Lower lobe of right lung (tissue), 2 donors: ENCODE data around the gene SLC17A1. TPM values are rescaled to one million over a fixed set of nuclear protein-coding genes. Genes with fewer than 3 reads are reported as not detected.

ENCODE experiments used
- ATAC-seq, 2 donors: fragments of 200-7000 bp; cut with Tn5 transposase; one replicate each; pipeline ENCODE4 v1.9.1; 2020 to 2022; ENCODE audit warnings: mild to moderate bottlenecking in 2 of 2, moderate library complexity in 2 of 2
- DNase-seq: peaks from one replicate; pipeline ENCODE4 v3.0.0-alpha.2; 2020
- H3K27ac ChIP-seq: fragments of 200-600 bp; one replicate; pipeline ENCODE4 v1.8.0; 2022
- H3K27me3 ChIP-seq: fragments of 200-600 bp; one replicate; pipeline ENCODE4 v1.8.0; 2022; ENCODE audit warnings: low read depth
- H3K36me3 ChIP-seq: fragments of 200-600 bp; one replicate; pipeline ENCODE4 v1.8.0; 2022; ENCODE audit warnings: mild to moderate bottlenecking
- H3K4me1 ChIP-seq: fragments of 200-600 bp; one replicate; pipeline ENCODE4 v1.8.0; 2022
- H3K4me3 ChIP-seq: fragments of 200-600 bp; one replicate; pipeline ENCODE4 v1.8.0; 2022; ENCODE audit warnings: mild to moderate bottlenecking
- H3K9me3 ChIP-seq: fragments of 200-600 bp; one replicate; pipeline ENCODE4 v1.8.0; 2022
- CTCF ChIP-seq: fragments of 200-600 bp; IDR thresholded peaks from one replicate; pipeline ENCODE4 v1.8.0; 2022; ENCODE audit warnings: antibody characterized with exemption, mild to moderate bottlenecking
- intact Hi-C: fragments of 100-400 bp; cut with DNase I; formaldehyde crosslinking; loops from one replicate; pipeline ENCODE4 v1.11.0; 2022
- total RNA-seq: library from RNA; stranded (reverse); fragmentation: NEBNext Ultra II Directional; extraction: Animal tissue kit (Norgen Biotek cat#: 25700); gene quantifications from one replicate; pipeline ENCODE4 v1.2.1, GENCODE V29; 2021
- donor health status: DM: no; HTN: yes; CAD: no; lungs with severe emphysema.

The SLC17A1 gene
- total RNA-seq, 1 donor from 2014 or later: not detected

GRCh38 chr6:25874822-25875562 lies 43.1 kb upstream of the SLC17A1 start:
- TF ChIP-seq CTCF: no peak
- DNase-seq (no peak), ATAC-seq (no peak)
- Histone ChIP-seq H3K4me3 (no peak overlapping the region), H3K4me1 (no peaks in the 10 kb centered on the region), H3K9me3 (no peaks in the 10 kb centered on the region), H3K27me3 (no peaks in the 10 kb centered on the region), H3K36me3 (no peaks in the 10 kb centered on the region), H3K27ac (no peak overlapping the region)
- intact Hi-C loops: no loop called here

- Histone ChIP-seq H3K4me3 (no peak within 1 kb of the TSS), H3K9me3 (no peaks in the 10 kb centered on the region), H3K27ac (no peak within 1 kb of the TSS), H3K4me1 (no peaks in the 10 kb centered on the region), H3K27me3 (no peaks in the 10 kb centered on the region), H3K36me3 (no peaks in the 10 kb centered on the region)
- no peak for TF ChIP-seq CTCF
- ATAC-seq: no peak
- DNase-seq: no peak
- intact Hi-C loops: no loop called here
Observed at GRCh38 chr6:25874118-25874517, 42.3 kb upstream of the SLC17A1 start, which contains the start of gene SLC17A3. SLC17A3 (minus strand) TSS chr6:25874243; CDS start chr6:25868387, 5,856 bp downstream.

- H3K27me3 ChIP-seq: no peaks in the 10 kb centered on the region
- DNase-seq: no peak
- no peaks in the 10 kb centered on the region for H3K36me3 ChIP-seq
- intact Hi-C loops: no loop called here
- no peaks in the 10 kb centered on the region for H3K4me1 ChIP-seq
- no peak for ATAC-seq
- no peak overlapping the region for H3K4me3 ChIP-seq
- H3K27ac ChIP-seq: no peak overlapping the region
- TF ChIP-seq CTCF: no peak
- H3K9me3 ChIP-seq: no peaks in the 10 kb centered on the region
Observed at GRCh38 chr6:25872814-25873213, 41.0 kb upstream of the SLC17A1 start.

- Histone ChIP-seq H3K27me3 (no peaks in the 10 kb centered on the region), H3K9me3 (no peaks in the 10 kb centered on the region), H3K27ac (no peak overlapping the region), H3K4me3 (no peak overlapping the region), H3K4me1 (peaks cover 12% of the 10 kb centered on the region), H3K36me3 (no peaks in the 10 kb centered on the region)
- intact Hi-C loops: no loop called here
- no peak for TF ChIP-seq CTCF
- ATAC-seq (no peak), DNase-seq (no peak)
Observed at GRCh38 chr6:25869840-25870239, 38.0 kb upstream of the SLC17A1 start.

GRCh38 chr6:25868436-25869183 lies 36.8 kb upstream of the SLC17A1 start:
- H3K4me1 ChIP-seq: peaks cover 12% of the 10 kb centered on the region
- no peaks in the 10 kb centered on the region for H3K27me3 ChIP-seq
- no peak overlapping the region for H3K4me3 ChIP-seq
- no peak for ATAC-seq
- DNase-seq: no peak
- no peaks in the 10 kb centered on the region for H3K36me3 ChIP-seq
- no peak overlapping the region for H3K27ac ChIP-seq
- no peaks in the 10 kb centered on the region for H3K9me3 ChIP-seq
- TF ChIP-seq CTCF: no peak
- intact Hi-C loops: no loop called here
